ENCODE measurements around the gene SUSD6.

The SUSD6 gene

GRCh38 chr14:69614592-69614991 lies 3.2 kb downstream of the SUSD6 start:
- Histone ChIP-seq H3K9me3 (ENCODE audit: insufficient read depth, low read length) (no peaks in the 10 kb centered on the region), H3K4me3 (ENCODE audit: insufficient read length, low read depth) (no peak overlapping the region), H3K9ac (ENCODE audit: insufficient read length, low read depth) (no peak overlapping the region), H3K4me1 (ENCODE audit: insufficient read depth, insufficient read length) (peaks cover 2% of the 10 kb centered on the region), H3K27me3 (ENCODE audit: insufficient read depth, insufficient read length) (peaks cover 8% of the 10 kb centered on the region), H3K36me3 (ENCODE audit: insufficient read depth, insufficient read length, low read length) (no peaks in the 10 kb centered on the region)
- TF ChIP-seq ZNF274 (IDR thresholded peaks at IDR 0.05; ENCODE audit: low read depth, low read length), result no peak
- TF ChIP-seq SUZ12 (IDR thresholded peaks at IDR 0.05; ENCODE audit: extremely low read depth, insufficient read depth, insufficient read length), result no peak
- TF ChIP-seq YY1 (IDR thresholded peaks at IDR 0.05; ENCODE audit: insufficient read depth, insufficient read length), result no peak
- no peak for DNase-seq (ENCODE audit: low read depth, low spot score)

- Histone ChIP-seq H3K4me1 (ENCODE audit: insufficient read depth, insufficient read length) (peaks cover 2% of the 10 kb centered on the region), H3K27me3 (ENCODE audit: insufficient read depth, insufficient read length) (peaks cover 8% of the 10 kb centered on the region), H3K9me3 (ENCODE audit: insufficient read depth, low read length) (no peaks in the 10 kb centered on the region), H3K9ac (ENCODE audit: insufficient read length, low read depth) (no peak overlapping the region), H3K36me3 (ENCODE audit: insufficient read depth, insufficient read length, low read length) (no peaks in the 10 kb centered on the region), H3K4me3 (ENCODE audit: insufficient read length, low read depth) (no peak overlapping the region)
- DNase-seq (ENCODE audit: low read depth, low spot score), result no peak
- TF ChIP-seq SUZ12 (IDR thresholded peaks at IDR 0.05; ENCODE audit: extremely low read depth, insufficient read depth, insufficient read length) (no peak), YY1 (IDR thresholded peaks at IDR 0.05; ENCODE audit: insufficient read depth, insufficient read length) (no peak), ZNF274 (IDR thresholded peaks at IDR 0.05; ENCODE audit: low read depth, low read length) (no peak)
These were observed 3.7 kb downstream of the SUSD6 start for GRCh38 chr14:69615121-69615495.

GRCh38 chr14:69615496-69616407 lies 4.4 kb downstream of the SUSD6 start:
- Histone ChIP-seq H3K4me3 (ENCODE audit: insufficient read length, low read depth) (no peak overlapping the region), H3K27me3 (ENCODE audit: insufficient read depth, insufficient read length) (peaks cover 8% of the 10 kb centered on the region), H3K4me1 (ENCODE audit: insufficient read depth, insufficient read length) (no peaks in the 10 kb centered on the region), H3K36me3 (ENCODE audit: insufficient read depth, insufficient read length, low read length) (no peaks in the 10 kb centered on the region), H3K9me3 (ENCODE audit: insufficient read depth, low read length) (no peaks in the 10 kb centered on the region), H3K9ac (ENCODE audit: insufficient read length, low read depth) (no peak overlapping the region)
- DNase-seq (ENCODE audit: low read depth, low spot score), result no peak
- TF ChIP-seq SUZ12 (IDR thresholded peaks at IDR 0.05; ENCODE audit: extremely low read depth, insufficient read depth, insufficient read length) (no peak), ZNF274 (IDR thresholded peaks at IDR 0.05; ENCODE audit: low read depth, low read length) (no peak), YY1 (IDR thresholded peaks at IDR 0.05; ENCODE audit: insufficient read depth, insufficient read length) (no peak)

- Histone ChIP-seq H3K9me3 (ENCODE audit: insufficient read depth, low read length) (no peaks in the 10 kb centered on the region), H3K9ac (ENCODE audit: insufficient read length, low read depth) (no peak overlapping the region), H3K27me3 (ENCODE audit: insufficient read depth, insufficient read length) (peaks cover 8% of the 10 kb centered on the region), H3K36me3 (ENCODE audit: insufficient read depth, insufficient read length, low read length) (no peaks in the 10 kb centered on the region), H3K4me1 (ENCODE audit: insufficient read depth, insufficient read length) (no peaks in the 10 kb centered on the region), H3K4me3 (ENCODE audit: insufficient read length, low read depth) (no peak overlapping the region)
- no peak for DNase-seq (ENCODE audit: low read depth, low spot score)
- TF ChIP-seq SUZ12 (IDR thresholded peaks at IDR 0.05; ENCODE audit: extremely low read depth, insufficient read depth, insufficient read length) (no peak), YY1 (IDR thresholded peaks at IDR 0.05; ENCODE audit: insufficient read depth, insufficient read length) (no peak), ZNF274 (IDR thresholded peaks at IDR 0.05; ENCODE audit: low read depth, low read length) (no peak)
These were observed 5.0 kb downstream of the SUSD6 start for GRCh38 chr14:69616408-69616773.

GRCh38 chr14:69617796-69618195 lies 6.4 kb downstream of the SUSD6 start:
- Histone ChIP-seq H3K4me1 (ENCODE audit: insufficient read depth, insufficient read length) (no peaks in the 10 kb centered on the region), H3K4me3 (ENCODE audit: insufficient read length, low read depth) (no peak overlapping the region)

GRCh38 chr14:69619012-69619411 lies 7.6 kb downstream of the SUSD6 start:
- DNase-seq (ENCODE audit: low read depth, low spot score), result no peak
- TF ChIP-seq SUZ12 (IDR thresholded peaks at IDR 0.05; ENCODE audit: extremely low read depth, insufficient read depth, insufficient read length), result no peak
- no peak for TF ChIP-seq ZNF274 (IDR thresholded peaks at IDR 0.05; ENCODE audit: low read depth, low read length)
- no peak for TF ChIP-seq YY1 (IDR thresholded peaks at IDR 0.05; ENCODE audit: insufficient read depth, insufficient read length)
- H3K9me3 ChIP-seq (ENCODE audit: insufficient read depth, low read length), result no peaks in the 10 kb centered on the region
- H3K4me1 ChIP-seq (ENCODE audit: insufficient read depth, insufficient read length), result no peaks in the 10 kb centered on the region
- no peak overlapping the region for H3K4me3 ChIP-seq (ENCODE audit: insufficient read length, low read depth)
- H3K27me3 ChIP-seq (ENCODE audit: insufficient read depth, insufficient read length), result no peaks in the 10 kb centered on the region
- H3K36me3 ChIP-seq (ENCODE audit: insufficient read depth, insufficient read length, low read length), result no peaks in the 10 kb centered on the region
- H3K9ac ChIP-seq (ENCODE audit: insufficient read length, low read depth), result no peak overlapping the region

More at GRCh38 chr14:69617796-69618195, 6.4 kb downstream of the SUSD6 start:
- no peak for DNase-seq (ENCODE audit: low read depth, low spot score)
- Histone ChIP-seq H3K9me3 (ENCODE audit: insufficient read depth, low read length) (no peaks in the 10 kb centered on the region), H3K27me3 (ENCODE audit: insufficient read depth, insufficient read length) (no peaks in the 10 kb centered on the region), H3K36me3 (ENCODE audit: insufficient read depth, insufficient read length, low read length) (no peaks in the 10 kb centered on the region), H3K9ac (ENCODE audit: insufficient read length, low read depth) (no peak overlapping the region)
- TF ChIP-seq ZNF274 (IDR thresholded peaks at IDR 0.05; ENCODE audit: low read depth, low read length) (no peak), YY1 (IDR thresholded peaks at IDR 0.05; ENCODE audit: insufficient read depth, insufficient read length) (no peak), SUZ12 (IDR thresholded peaks at IDR 0.05; ENCODE audit: extremely low read depth, insufficient read depth, insufficient read length) (no peak)

- Histone ChIP-seq H3K4me1 (ENCODE audit: insufficient read depth, insufficient read length) (no peaks in the 10 kb centered on the region), H3K4me3 (ENCODE audit: insufficient read length, low read depth) (no peak overlapping the region), H3K9ac (ENCODE audit: insufficient read length, low read depth) (no peak overlapping the region), H3K36me3 (ENCODE audit: insufficient read depth, insufficient read length, low read length) (no peaks in the 10 kb centered on the region), H3K9me3 (ENCODE audit: insufficient read depth, low read length) (no peaks in the 10 kb centered on the region), H3K27me3 (ENCODE audit: insufficient read depth, insufficient read length) (no peaks in the 10 kb centered on the region)
- TF ChIP-seq SUZ12 (IDR thresholded peaks at IDR 0.05; ENCODE audit: extremely low read depth, insufficient read depth, insufficient read length), result no peak
- no peak for TF ChIP-seq ZNF274 (IDR thresholded peaks at IDR 0.05; ENCODE audit: low read depth, low read length)
- TF ChIP-seq YY1 (IDR thresholded peaks at IDR 0.05; ENCODE audit: insufficient read depth, insufficient read length), result no peak
- no peak for DNase-seq (ENCODE audit: low read depth, low spot score)
These were observed 8.8 kb downstream of the SUSD6 start for GRCh38 chr14:69620211-69620611.

Measured in NT2/D1 (cell line).